HG02973 (cell line): Measurements from ENCODE around the gene PPIL1.
A peak's percentile ranks its signal among the peaks of the same experiment; 100 is the strongest.

Experiments used
- ATAC-seq: cut with Tn5 transposase; IDR thresholded peaks from one replicate; pipeline ENCODE4 v1.9.1; 2021; ENCODE audit warnings: moderate library complexity; ENCODE audit not compliant: unreplicated experiment

PPIL1 gene

GRCh38 chr6:36888654-36889481 is 14.3 kb upstream of the PPIL1 start:
- ATAC-seq: no peak

GRCh38 chr6:36888115-36888643 is 13.6 kb upstream of the PPIL1 start:
- ATAC-seq: no peak

- ATAC-seq: no peak
Measured at GRCh38 chr6:36886950-36887618, 12.5 kb upstream of the PPIL1 start.

GRCh38 chr6:36885461-36886401 is 11.1 kb upstream of the PPIL1 start, which contains the start of gene C6orf89:
Gene C6orf89, plus strand, starts transcription at chr6:36885952. Its CDS starts 13,493 bp downstream, at chr6:36899445.
- peak; percentile 97 for ATAC-seq

- no peak for ATAC-seq
Measured at GRCh38 chr6:36884610-36885009, 10.0 kb upstream of the PPIL1 start.

GRCh38 chr6:36875250-36875633 is 639 bp upstream of the PPIL1 start:
- ATAC-seq: no peak

- no peak for ATAC-seq
Measured at GRCh38 chr6:36873612-36874442, 776 bp downstream of the PPIL1 start.

GRCh38 chr6:36873115-36873514 is 1.5 kb downstream of the PPIL1 start:
- ATAC-seq: no peak

GRCh38 chr6:36871686-36872085 is 2.9 kb downstream of the PPIL1 start:
- ATAC-seq: no peak

GRCh38 chr6:36867471-36868224 is 7.0 kb downstream of the PPIL1 start:
- ATAC-seq: no peak

GRCh38 chr6:36865835-36866234 is 8.8 kb downstream of the PPIL1 start:
- ATAC-seq: no peak

GRCh38 chr6:36863670-36864540 is 10.7 kb downstream of the PPIL1 start:
- no peak for ATAC-seq

- no peak for ATAC-seq
Measured at GRCh38 chr6:36862848-36863382, 11.7 kb downstream of the PPIL1 start.

GRCh38 chr6:36862164-36862847 is 12.3 kb downstream of the PPIL1 start:
- no peak for ATAC-seq

- no peak for ATAC-seq
Measured at GRCh38 chr6:36860126-36860525, 14.5 kb downstream of the PPIL1 start.

- ATAC-seq: no peak
Measured at GRCh38 chr6:36858407-36858981, 16.1 kb downstream of the PPIL1 start.

GRCh38 chr6:36857325-36857724 is 17.3 kb downstream of the PPIL1 start:
- ATAC-seq: no peak
